Hematopoietic multipotent progenitor cell treated with erythropoietin and hydrocortisone succinate and interleukin-3 and kit ligand, for 8 days (in vitro differentiated cells): ENCODE data around the gene MYB.

Source experiments
- DNase-seq: peaks from one replicate; pipeline ENCODE4 v3.0.0-alpha.2; 2015

Gene MYB

DNA sequence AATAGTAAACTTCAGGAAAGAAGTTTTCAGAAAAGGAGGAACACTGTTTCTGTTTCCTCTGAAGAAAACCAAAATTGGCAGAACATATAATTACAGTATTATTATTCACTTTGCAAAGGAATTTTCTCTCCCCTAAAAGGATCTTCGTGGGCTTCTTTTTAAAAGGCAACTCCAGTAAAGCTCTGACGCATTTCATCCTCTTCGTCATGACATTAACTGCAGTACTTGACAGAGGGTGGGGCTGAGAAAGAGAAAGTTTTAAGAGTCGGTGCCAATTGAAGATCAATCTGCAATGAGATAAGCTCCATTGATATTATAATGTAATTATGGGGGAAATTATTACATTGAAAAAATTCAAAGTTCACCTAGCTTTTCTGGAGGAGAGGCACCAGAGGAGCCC is 75.8 kb downstream of the MYB start:
- DNase-seq = no peak

DNA sequence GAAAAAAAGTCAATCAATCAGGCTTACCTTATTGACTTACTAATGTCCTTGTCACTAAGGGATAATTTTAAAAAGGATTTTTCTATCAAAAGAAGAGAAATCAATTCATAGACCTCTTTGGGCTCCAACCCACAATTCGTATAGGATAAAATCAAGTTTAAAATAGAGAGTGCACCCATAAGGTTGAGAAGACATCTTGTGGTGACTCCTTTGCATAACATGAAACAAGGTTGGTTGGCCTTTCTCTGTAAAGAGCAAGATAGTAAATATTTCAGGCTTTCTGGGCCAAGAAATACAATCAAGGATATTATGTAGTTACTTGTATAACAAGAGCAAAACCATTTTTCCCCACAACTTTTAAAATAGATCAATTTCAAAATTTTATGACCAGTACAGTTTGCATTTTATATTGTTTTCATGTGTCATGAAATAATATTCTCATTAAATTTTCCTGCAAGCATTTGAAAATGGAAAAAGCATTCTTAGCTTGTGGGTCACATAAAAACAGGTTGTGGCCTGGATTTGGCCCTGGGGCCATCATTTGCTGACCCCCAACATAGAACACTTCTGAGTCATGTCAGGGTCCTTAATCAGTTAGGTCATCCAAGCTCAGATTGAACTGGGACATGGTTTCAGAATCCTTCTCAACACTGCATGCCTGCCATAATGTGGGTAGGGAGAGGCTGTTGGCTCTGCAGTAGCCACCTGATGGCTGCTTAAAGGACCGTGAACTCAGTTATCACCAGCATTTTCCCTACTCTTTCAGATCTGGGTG is 76.7 kb downstream of the MYB start:
- DNase-seq = peak; percentile 46

DNA sequence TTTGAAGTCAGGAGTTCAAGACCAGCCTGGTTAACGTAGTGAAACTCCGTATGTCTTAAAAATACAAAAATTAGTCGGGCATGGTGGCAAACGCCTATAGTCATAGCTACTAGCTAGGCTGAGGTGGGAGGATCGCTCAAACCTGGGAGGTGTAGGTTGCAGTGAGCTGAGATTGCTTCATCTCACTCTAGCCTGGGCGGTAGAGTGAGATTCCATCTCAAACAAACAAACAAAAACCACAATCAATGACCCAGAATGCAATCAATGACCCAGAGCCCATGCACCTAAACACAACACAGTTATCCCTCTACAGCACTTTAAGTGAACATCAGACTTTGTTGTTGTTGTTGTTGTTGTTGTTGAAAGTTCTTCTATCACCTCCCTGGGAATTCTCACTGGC is 77.9 kb downstream of the MYB start:
- no peak for DNase-seq

DNA sequence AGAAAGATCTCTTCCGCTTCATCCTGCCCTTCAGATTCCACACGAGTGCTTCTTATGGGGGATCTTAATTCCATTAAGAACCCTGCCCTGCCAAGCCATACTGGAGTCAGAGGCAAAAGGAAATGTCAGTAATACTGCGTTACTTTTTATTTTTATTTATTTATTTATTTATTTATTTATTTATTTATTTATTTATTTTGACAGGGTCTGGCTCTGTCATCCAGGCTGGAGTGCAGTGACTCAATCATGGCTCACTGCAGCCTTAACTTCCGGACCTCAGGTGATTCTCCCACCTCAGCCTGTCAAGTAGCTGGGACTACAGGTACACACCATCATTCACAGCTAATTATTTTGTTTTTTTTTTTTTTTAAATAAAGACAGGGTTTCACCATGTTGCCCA is 79.5 kb downstream of the MYB start:
- DNase-seq = no peak

DNA sequence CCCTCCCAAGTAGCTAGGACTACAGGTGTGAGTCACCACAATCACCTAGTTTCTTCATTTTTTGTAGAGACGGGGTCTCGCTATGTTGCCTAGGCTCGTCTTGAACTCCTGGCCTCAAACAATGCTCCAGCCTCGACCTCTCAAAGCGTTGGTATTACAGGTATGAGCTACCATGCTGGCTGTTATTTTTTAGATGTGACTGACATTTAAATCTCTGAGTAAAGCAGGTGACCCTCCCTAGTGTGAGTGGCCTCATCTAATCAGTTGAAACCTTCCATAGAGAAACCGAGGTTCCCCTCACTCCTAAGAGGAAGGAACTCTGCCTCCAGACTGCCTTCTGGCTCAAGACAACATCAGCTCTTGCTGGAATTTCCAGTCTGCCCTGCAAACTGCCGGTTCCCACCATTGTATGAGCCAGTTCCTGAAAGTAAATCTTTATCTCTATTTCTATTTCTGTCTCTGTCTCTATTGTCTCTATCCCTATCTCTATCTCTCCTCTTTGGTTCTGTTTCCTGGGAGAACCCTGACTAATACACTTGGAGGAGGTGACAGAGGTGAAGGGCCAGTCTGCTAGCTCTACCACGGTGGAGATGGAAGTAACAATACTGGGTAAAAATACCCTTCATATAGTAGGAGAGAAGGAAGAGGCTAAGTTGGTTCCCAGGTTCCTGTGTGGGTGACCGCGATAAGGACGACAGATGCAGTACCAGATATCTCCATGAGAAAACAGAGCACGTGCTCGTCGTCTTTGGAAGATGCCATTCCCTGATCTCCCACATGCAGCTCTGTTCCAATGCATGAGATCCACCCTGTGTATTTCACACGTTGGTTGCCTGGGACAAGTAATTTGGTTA is 81.0 kb downstream of the MYB start:
- peak; percentile 59 for DNase-seq

DNA sequence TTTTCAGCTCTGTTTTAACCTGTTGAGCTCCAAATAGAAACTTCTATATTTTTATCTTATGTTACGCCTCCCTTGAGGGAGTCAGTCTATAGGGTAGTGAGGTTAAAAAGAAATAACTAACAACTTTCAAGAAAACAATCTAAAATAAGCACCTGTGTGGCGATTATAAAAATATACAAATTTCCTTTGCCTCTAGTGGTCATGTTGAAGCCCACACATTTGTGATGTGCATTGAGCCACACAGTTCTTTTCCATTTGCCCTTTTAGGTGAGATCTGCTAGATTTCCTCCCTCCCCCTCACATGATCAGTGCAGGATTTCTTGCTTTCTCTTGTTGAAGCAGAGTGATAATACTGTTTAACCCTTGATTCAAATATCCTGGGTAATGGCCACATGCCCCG is 84.2 kb downstream of the MYB start:
- no peak for DNase-seq

DNA sequence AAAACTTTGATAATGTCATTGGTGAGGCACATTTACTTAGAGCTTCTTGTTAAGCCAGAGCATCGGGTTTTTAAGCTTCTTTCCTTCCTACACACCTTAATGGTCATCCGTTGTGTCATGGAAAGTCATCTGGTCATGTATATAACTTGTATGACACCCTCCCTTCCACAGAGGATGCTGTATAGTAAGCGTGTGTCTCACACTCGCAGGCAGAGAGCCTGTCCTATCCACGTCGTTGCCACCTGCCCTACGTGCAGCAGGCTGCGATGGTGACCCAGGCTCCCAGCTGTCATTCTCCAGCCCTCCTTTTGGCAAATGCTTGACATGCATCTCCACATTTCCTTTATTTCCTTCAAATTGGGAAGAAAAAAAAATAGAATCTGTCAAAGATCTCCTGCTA is 85.6 kb downstream of the MYB start:
- no peak for DNase-seq

DNA sequence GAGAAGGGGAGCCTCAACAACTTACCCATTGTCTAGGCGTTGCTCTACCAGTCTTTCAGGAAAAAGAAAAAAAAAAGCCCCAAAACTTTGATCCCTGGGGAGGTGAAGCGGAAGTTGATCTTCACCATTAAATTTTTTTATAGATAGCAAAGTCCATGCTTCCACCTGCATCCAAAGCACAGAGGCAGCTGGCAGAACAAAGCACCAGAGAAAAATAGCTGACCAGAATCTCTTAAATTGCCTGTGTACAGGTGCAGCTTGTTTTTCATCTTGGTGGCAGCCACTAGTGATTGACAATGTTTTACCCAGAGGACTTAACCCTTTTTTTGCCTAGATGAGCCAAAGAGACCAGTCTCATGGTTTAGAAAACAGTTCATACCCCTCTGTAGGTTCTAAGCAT is 86.0 kb downstream of the MYB start:
- DNase-seq = no peak

DNA sequence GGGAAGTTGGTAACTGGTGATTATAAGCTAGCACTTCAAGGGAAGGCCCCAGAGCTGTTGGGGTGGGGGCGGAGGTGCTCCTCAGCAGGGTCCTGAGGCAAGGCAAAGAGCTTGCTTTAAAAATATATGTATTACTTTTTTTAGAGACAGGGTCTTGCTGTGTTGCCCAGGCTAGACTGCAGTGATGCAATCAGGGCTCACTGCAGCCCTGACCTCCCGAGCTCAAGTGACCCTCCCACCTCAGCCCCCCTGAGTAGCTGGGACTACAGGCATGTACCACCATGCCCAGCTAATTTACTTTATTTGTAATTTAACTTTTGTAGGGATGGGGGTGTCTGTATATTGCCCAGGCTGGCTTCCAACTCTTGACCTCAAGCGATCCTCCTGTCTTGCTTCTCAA is 87.2 kb downstream of the MYB start:
- no peak for DNase-seq

DNA sequence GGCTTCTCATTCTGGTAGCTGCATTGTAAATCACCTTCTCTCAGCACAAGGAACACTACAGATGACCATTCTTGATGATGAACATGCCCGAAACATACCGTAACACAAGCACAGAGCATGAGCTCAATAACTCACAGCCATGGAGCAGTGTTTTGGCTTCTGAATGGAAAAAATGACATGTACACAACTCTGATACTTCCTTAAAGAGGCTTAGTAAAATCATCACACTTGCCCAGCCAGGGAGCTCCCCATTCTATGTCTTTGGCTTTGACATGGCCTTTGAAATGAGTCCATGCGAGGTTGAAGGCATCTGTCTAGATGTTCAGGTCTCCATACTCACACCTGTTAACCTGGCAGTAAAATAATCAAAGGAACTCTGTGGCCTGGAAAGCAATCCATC is 87.6 kb downstream of the MYB start:
- no peak for DNase-seq
